Measurements from ENCODE around the gene MEAK7.

MEAK7 gene

DNA sequence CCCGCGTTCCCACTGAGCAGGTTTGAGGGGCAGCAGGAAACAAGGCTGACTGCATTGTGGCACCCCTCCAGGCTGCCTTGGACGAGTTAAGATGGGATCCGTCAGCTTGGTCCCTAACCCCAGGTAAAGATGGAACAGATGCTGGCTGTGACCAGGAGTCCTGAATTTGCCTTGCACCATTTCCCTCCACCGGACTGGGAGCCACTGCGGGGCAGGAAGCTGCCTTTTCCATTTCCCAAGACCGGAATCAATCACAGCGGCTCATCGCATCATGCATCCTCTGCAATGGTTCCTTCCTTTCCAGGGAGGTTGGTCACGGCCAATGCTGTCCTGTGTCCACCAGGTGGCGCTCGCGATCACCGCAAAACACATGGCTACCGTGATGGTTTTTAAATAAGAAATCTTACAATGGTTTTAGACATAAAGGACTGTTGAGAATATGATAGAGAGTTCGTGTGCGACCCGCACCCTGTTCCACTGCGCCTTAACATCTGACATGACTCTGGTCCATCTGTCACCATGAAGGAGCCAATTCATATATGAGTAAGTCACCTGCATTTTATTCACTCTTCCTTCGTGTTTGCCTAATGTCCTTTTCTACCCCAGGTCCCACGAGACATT, 6.8 kb upstream of the MEAK7 start:
- peak; percentile 79 to 80 for DNase-seq

DNA sequence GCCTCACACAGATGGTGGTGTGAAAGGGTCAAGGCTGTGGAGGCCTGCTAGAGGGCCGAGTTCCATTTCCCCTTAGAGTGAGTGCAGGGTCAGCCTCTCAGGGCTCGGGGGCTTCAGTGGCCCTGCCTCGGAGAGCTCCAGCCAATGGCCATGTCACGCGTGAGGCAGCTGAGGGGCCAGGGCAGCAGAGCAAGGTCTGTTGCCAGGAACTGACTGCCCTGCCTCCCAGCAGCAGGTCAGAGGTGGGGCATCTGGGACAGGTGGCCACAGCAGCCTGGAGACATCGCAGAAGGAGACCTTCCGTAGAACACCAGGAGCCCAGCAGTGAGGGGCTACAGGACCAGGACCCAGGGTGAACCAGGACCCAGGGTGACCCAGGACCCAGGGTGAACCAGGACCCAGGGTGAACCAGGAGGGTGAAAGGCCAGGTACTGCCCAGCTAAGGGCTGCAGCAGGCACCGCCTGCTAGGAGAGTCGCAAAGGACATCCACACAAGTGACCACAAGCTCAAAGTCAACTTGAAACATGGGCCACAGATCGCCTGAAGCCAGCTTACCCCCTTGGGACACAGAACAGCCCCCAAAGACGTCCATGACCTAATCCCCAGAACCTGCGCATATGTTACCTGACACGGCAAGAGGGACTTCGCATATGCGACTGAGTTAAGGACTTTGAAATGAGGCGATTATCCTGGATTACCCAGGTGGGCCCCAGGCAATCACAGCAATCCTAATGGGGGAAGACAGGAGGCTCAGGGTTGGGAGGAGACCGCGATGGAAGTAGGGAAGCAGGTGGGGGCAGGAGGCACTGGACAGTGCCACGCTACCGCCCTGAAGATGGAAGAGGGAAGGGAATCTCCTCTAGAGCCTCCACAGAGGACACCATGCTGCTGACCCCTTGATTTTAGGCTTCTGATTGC, 4.8 kb upstream of the MEAK7 start:
- DNase-seq = no peak

DNA sequence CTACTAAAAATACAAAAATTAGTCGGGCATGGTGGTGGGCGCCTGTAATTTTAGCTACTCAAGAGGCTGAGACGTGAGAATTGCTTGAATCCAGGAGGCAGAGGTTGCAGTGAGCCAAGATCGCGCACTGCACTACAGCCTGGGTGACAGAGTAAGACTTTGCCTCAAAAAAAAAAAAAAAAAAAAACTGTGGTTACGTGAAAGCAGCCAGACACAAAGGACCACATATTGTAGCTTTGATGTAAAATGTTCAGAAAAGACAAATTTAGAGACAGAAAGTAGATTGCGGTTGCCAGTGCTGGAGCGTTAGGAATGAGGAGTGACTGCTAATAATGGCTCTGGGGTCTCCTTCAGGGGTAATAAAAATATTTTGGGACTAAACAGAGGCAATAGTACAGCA, 4.0 kb upstream of the MEAK7 start:
- DNase-seq = no peak

DNA sequence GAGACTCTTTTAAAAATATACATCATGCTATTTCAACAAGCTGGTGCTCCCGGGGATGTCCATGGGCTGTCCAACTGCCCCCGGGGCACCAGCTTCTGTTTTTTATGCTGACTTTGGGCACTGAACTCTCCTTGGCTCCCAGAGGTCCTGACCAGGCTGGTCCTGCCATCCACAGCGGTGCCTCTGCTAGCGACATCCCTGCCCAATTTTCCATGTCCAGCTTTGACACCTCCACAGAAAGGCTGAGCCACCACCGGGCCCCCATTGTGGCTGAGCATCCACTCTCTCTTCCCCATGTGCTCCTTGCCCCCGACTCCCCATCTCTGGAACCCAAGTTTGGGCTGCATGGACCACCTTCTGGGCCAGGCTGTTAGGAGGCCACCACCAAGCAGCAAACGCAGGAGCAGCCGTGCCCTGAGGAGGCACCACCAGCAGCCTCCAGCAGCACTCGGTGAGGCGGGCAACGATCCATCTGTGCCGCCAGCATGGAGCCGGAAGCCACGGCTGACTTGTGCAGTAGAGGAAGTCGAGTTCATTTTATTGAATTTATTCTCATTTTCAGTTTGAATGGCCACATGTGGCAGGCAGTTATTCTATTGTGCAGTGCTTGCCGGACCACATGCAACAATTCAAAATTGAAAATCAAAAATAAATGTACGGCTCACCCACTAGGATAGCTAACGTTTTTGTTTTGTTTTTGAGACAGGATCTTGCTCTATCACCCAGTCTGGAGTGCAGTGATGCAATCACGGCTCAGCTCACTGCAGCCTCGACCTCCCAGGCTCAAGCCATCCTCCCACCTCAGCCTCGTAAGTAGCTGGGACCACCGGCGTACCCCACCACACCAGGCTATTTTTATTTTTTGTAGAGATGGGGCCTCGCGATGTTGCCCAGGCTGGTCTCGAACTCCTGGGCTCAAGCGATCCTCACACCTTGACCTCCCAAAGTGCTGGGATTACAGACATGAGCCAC, 2.8 kb upstream of the MEAK7 start:
- no peak for DNase-seq

DNA sequence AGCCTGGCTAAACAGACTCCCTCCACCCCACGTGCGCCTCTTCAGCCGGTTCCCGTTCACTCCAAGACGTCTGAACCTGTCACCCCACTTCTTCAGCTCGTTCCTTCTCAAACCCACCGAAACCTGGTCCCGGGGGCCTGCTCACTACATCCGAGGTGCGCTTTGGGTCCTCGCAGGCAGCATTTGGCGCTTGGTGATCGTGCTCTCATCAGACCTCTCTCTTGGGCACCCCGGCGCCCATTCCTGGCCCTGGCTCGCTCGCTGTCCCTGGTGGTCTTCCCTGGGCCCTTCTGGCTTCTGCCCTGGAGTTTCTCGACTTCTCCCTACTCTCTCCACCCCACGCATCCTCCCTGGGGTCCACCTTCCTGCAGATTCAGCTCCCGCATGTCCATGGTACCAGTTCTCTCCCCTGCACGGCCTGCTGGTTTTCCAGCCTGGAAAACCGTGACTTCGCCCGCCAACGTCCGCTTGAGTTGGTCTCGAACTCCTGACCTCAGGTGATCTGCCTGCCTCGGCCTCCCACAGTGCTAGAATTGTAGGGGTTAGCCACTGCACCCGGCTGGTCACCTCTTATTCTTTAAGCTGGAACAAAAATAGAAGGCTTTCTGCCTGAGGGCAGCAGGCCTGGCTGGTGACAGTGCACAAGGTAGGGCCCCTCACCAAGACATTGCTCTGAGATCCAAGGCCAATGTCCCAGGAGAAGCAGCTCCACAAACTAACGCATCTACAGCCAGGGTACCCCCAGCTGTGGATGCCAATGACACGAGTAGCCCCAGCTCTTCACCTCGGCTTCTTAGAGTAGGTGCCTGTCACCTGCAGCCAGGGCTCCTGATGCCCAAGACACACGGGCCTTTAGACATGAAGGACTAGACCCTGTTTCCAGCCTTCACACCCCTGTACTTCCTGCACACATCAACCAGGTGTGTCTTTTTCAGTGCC, 1.1 kb upstream of the MEAK7 start:
- no peak for DNase-seq

DNA sequence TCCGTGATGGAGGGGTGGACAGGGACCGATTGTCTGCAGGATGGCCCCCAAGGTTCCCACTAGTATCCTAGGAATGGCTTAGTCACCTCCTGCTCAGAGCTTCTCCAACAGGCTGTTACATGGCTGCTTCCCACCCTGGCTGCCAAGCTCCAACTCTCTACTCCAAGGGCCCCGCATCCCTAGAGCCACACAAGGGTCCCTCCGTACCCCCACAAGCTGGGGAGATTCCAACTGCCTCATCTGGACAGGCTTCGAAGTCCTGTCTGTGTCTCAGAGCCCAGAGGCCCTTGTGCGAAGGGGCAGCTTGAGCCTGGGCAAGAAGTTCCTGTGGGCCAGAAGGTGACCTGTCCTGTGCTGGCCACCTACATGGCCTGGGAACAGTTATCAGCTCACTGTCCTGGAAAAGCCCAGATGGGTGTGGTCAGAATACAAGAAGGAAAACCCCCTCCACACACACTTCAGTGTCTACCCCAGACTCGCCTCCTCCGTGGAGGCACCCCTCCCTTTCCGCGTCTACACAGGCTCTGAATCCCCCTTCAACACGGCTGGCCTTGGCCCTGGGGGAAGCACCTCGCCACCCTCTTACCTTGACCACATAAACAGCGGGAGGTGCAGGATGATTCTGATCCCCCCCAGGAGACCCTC, 586 bp downstream of the MEAK7 start:
- no peak for DNase-seq

DNA sequence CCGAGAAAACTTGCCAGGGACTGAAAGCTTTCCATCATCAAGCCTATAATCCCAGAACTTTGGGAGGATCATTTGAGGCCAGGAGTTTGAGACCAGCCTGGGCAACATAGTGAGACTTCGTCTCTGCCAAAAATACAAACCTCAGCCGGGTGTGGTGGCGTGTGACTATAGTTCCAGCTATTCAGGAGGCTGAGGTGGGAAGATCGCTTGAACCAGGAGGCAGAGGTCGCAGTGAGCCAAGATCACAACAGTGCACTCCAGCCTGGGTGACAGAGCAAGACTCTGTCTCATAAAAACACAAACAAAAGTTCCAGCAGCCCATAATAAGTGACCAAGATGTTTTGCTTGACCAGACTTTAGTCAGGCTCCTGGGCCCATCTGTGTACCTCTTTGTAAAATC, 1.9 kb downstream of the MEAK7 start:
- DNase-seq = no peak

DNA sequence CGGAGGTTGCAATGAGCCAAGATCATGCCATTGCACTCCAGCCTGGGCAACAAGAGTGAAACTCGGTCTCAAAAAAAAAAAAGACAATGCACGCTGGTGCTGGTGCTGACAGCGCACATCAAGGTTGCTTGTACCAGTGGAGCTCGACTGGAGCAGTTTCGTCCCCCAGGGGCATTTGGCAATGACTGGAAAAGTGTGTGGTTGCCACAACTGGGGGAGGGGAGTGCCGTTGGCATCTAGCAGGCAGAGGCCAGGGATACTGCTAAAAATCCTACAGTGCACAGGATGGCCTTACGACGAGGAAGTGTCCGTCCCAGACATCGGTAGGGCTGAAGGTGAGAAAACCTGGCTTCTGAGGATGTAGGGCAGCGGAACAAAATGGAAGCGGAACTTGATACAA, 2.4 kb downstream of the MEAK7 start:
- no peak for DNase-seq

DNA sequence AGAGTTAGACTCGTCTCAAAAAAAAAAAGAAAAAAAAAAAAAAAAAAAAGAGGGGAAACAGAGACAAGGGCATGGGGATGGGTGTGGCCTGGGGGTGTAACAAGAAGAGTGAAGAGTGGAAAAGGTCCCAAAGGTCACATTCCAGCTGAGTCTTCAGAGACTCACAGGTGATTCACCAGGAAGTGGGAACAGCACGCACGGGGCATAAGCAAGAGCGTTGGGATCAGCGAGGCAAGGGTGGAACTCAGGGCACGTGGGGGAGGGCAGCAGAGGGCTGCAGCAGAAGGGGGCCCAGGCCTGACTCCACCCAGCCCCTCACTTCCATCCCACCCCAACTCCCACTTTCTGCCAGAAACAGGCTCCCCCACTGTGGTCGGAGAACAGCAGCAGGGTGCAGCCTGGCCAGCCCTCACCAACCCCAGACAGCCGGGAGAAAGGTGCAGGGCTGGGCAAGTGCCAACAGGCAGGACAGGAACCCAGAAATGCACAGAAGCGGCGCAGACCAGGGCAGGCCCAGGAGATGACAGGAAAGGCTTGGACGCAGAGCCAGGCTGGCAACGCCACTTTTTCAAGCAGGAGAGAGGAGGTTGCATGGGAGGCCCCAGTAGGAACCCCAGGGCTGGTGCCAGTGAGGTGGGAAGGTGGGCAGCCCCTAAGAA, 3.3 kb downstream of the MEAK7 start:
- DNase-seq = no peak

DNA sequence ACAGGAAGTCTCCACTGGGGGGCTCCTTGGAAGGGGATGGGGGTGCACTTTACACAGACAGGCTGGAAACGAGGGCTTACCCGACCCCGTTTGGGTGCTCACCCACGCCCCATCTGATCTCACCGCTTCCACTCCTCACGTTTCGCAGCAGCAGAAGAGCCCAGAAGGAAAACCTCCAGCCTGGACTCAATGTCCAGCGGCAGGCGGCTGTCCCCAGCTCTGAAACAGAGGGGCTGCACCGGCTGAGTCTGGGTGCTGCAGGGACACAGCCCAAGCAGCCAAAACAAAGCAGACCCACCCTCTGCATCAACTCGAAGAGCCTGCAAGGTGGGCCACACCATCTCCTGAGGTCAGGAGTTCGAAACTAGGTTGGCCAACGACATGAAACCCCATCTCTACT, 3.9 kb downstream of the MEAK7 start:
- DNase-seq = no peak

DNA sequence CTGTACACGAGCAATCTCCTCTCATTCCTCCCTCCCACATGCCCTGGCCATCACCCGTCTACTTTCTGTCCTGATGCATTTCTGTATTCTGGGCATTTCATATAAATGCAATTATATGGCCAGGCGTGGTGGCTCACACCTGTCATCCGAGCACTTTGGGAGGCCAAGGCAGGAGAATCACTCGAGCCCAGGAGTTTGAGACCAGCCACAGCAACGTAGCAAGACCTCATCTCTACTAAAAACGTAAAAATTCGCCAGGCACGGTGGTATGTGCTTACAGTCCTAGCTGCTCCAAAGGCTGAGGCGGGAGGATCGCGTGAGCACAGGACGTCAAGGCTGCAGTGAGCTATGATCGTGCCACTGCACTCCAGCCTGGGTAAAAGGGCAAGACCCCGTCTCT, 4.8 kb downstream of the MEAK7 start:
- DNase-seq = no peak

DNA sequence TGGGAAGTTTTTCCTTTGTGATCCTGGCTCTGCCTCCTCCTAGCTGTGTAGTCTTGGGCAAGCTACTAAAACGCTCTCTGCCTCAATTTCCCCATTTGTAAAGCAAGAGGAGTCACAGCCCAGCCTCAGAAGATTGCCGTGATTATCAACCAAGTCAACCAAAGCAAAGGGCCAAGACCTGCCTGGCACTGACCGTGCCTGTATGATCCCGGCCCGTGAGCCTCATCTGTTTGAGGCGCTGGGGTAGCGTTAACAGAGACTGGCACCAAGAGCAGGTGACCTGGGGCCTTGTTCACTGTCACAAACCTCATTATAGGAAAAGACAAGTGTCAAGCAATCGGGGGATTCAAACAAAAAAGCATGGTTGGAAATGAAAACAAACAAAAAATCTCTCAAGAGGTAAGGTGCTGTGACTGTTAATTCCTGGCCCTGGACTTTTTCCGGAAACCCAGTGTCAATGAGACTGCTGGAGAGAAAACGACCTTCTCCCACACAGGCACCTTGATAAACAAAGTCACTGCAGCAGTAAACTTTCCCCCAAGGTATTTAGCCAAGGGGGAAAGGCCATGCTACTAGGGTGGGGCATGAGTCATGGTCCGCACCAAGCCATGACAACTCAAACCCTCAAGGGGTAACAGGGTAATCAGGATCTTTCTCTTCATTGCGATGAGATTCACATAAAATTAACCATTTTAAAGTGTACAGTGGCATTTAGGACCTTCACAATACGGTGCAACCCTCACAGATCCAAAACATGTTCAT, 5.4 kb downstream of the MEAK7 start:
- no peak for DNase-seq

DNA sequence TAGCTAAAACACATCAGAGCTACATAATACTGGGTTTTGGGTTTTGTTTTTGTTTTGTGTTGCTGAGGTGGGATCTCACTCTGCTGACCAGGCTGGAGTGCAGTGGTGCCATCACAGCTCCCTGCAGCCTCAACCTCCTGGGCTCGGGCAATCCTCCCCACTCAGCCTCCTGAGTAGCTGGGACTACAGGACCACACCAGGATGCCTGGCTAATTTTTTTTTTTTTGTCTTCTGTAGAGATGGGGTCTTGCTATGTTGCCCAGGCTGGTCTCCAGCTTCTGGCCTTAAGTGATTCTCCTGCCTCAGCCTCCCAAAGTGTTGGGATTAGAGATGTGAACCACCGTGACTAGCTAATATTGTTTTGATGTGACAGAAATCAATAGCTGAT, 6.2 kb downstream of the MEAK7 start:
- DNase-seq = no peak

DNA sequence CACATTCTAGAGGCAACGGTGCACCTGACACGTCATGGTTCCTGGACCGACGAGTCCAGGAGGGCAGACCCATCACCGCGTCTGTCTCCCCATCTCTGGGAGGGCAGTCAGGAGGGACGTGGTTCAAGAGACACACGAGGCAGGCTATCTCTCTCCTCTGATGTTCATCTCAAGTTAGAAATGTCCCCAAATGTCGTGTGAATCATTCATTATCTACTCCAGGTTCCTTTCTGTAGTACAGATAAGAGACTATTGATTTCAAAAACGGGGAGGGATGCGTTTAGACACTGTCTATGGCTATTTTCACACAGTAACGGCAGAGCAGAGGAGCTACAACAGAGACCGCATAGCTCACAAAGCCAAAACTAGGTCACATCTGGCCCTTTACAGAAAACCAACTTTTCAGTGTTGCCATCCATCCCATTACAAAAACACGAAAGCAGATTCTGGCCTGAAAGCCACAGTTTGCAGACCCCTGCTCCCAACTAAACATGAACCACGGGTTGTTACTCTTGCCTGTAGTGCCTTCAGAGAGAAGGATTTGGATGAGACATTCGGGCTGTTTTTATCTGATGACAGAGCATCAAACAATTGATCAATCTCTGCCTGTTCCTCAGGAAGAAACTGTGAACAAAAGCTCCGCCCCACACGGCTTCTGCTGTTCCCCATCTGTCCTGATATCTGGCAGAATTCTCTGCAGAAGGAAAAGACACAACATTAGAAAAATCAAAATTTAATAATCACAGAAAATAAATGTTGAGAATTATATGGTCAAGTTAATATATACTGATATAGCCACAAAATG, 6.8 kb downstream of the MEAK7 start:
- no peak for DNase-seq

DNA sequence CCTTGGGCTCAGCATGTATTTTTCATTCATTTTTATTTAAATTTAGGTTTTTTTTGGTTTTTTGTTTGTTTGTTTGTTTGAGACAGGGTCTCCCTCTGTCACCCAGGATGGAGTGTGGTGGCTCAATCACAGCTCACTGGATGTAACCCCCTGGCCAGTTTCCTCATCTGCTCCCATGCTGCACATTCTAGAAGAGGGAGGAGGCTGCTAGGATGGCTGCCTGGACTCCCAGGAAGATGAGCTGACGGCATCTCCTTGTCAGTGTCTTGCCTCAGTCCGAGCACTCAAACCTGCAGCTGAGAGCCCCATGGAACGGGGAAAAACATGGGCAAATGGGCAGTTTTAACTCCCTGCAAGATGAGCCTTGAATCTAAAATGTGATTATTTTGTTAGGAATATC, 7.5 kb downstream of the MEAK7 start:
- DNase-seq = no peak

DNA sequence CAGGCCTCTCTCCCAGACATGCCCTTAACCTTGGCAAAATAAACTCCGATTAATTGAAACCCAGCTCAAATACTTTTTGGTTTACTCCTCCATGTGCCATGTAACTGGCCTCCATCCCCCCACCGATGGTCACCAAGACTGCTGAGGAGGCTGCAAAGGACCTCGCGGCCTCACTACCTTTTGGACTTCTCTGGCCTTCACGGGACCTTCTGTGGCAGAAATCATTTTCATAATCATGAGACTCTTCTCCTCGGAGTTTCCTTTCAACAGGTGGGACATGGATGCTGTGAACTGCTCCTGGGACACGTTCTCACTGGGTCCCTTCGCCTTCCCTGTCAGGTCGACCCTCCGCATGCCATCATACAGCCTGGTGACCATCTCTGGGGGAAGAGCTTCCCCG, 9.0 kb downstream of the MEAK7 start:
- DNase-seq = no peak

DNA sequence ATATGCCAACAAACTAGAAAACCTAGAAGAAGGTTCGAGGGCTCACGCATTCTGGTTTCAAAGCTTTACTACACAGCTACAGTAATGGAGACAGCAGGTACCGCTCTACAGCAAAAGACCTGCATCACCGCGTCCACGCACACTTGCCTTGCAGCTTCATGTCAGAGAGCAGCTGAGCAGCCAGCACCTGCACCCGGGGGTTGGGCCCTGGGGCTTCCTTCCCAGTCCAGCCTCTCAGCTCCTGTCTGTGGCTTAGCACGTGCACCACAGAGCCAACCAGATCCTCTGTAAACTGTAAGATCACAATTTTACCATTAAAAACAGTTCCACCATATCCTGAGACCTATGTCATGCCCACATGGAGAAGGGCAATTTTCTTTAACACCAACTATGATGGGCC, 15.3 kb downstream of the MEAK7 start:
- no peak for DNase-seq

DNA sequence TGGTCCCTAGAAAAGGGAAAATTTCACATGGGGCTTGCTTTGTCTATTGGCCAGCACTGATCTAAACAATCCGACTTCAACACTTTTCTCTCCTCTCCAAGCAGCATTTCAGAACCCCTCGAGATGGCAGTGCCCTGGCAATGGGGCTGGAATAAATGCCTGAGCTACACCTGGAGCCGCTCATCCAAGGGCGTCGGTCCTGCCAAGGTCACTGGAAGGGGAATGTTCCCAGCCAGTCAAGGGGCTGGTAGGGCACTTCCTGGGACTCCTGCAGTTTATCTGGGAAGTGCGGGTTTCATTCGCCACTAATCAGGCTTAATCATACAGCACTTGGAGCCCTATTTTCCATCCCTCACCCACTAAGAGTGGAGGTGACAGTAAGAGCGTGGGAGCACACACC, 17.1 kb downstream of the MEAK7 start:
- no peak for DNase-seq

DNA sequence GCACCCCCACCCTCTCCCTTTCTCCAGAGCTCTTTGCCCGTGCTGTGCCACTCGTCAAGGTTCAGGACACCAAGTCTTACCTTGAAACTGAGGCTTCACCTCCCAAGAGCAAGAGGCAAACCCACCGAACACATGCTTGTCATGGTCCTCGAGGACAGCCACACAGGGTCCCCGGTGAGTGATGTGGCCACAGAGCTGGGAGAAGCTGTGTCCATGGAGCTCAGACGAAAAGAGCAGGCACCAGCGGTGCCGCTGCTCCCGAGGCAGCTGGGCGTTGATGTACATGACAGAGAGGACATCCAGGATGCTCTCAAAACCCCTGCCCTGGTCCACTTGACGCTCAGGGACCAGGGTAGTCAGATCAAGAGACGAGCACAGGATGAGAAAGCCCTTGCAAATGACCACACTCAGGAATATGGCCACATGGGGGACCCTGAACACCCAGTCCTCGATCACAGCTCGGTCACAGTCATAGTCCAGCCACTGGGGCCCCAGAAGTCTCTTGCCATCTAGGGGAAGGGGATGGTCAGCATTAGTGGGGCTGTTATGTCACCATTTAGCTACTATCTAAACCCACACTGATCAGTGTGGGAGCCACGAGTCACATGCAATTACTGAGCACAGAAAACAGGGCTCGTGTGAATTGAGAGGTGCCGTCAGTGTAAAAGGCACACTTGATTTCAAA, 17.8 kb downstream of the MEAK7 start:
- no peak for DNase-seq

Measured in SHP77 (cell line).